ENCODE results near the gene FOXO1.

Gene FOXO1

GRCh38 chr13:40635315-40635995 is 31.0 kb downstream of the FOXO1 start:
- no peak for DNase-seq

- DNase-seq, result no peak
Measured at GRCh38 chr13:40632915-40633314, 33.5 kb downstream of the FOXO1 start.

DNA sequence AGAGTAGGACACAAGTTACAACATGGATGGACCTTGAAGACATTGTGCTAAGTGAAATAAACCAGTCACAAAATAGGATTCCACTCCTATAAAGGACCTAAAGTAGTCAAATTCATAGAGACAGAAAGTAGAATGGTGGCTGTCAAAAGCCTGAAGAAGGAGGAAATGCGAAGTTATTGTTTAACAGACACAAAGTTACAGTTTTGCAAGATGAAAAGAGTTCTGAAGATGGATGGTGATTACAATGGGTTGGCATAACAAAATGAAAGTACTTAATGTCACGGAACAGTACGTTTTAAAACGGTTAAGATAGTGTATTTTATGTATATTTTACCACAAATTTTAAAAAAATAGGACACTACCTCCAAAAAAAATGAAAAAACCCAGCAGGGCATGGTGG is 34.8 kb downstream of the FOXO1 start:
- DNase-seq, result no peak

GRCh38 chr13:40629678-40630384 is 36.6 kb downstream of the FOXO1 start:
- DNase-seq, result no peak

- no peak for DNase-seq
Measured at GRCh38 chr13:40626977-40627376, 39.5 kb downstream of the FOXO1 start.

DNA sequence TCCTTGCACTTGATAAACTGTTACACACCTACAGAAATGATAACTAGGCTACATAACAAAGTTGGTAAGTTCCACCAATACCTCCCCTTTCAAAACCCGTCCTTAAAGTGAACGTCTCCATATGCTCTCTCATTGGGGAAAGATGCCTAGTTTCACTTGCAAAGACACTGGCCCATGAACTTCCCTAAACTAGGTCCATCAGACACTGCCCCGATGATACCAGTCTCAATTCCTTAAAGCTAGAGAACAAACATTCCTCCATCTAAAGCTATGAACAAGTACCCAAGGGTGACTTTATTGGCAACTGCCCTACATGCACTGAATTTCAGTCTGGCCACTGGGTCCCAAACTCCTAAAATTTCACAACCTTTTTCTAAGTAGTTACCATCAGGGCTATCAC is 39.9 kb downstream of the FOXO1 start:
- DNase-seq, result no peak

GRCh38 chr13:40624986-40625385 is 41.5 kb downstream of the FOXO1 start:
- no peak for DNase-seq

- peak; percentile 30 for DNase-seq
Measured at GRCh38 chr13:40624383-40624782, 42.1 kb downstream of the FOXO1 start.

- no peak for DNase-seq
Measured at GRCh38 chr13:40622761-40623160, 43.7 kb downstream of the FOXO1 start.

DNA sequence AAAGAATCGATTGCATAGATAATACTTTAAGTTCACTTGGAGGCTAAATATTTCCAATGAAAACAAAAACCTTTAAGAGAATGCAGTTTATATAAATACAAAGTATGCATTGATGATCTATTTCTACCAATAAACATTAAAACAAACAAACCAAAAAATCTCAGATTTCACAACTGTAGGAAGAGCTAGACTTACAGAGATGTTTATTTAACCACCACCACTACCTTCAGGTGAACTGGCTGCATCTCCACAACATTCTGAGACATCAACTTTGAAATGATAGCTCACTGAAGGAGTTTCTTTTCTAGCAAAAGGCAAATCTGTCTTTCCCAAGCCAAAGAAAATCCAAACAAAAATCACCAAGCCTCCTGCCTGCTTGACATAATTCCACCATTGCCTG is 44.2 kb downstream of the FOXO1 start:
- DNase-seq, result no peak

- no peak for DNase-seq
Measured at GRCh38 chr13:40619479-40619814, 47.0 kb downstream of the FOXO1 start.

- no peak for DNase-seq
Measured at GRCh38 chr13:40618581-40619478, 47.6 kb downstream of the FOXO1 start.

DNA sequence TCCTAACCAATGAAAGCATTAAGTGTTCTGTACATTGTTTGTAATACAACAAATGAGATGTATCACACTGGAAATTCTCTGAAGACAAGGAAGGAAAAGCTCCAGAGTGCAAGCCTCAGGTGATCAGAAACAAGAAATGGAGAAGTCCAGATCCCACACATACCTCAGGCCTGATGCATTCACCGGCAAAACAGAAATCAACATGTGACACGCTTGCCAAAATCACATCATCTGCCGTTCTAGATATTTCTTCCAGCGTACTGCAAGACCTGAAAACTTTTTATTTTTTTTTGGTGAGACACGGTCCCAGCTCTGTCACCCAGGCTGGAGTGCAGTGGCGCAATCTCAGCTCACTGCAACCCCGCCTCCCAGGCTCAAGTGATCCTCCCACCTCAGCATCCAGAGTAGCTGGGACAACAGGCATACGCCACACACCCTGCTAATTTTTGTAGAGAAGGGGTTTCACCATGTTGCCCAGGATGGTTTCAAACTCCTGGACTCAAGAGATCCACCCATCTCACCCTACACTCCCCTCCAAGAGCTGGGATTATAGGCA is 48.6 kb downstream of the FOXO1 start:
- DNase-seq, result no peak

GRCh38 chr13:40615619-40616018 is 50.8 kb downstream of the FOXO1 start:
- DNase-seq, result no peak

- no peak for DNase-seq
Measured at GRCh38 chr13:40613914-40614313, 52.5 kb downstream of the FOXO1 start.

GRCh38 chr13:40613192-40613818 is 53.1 kb downstream of the FOXO1 start:
- DNase-seq, result no peak

DNA sequence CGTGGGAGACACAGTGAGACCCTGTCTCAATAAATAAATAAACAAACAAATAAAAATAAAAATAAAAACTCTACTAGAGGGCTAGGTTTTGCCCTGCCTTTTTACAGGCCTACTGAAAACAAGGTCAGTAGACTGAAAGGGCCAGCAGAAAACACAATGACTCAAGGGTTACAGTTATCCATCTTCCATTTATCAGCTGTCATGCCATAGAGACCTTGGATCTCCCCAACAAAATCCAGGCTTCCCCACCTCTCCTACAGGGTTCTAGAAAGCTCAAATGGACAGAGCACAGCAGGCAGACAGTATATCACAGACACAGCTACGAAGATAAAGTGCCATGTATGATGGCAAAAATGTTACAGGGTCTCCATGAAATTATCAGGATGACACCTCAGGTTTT is 54.4 kb downstream of the FOXO1 start:
- no peak for DNase-seq

- DNase-seq, result no peak
Measured at GRCh38 chr13:40611635-40612034, 54.8 kb downstream of the FOXO1 start.

DNA sequence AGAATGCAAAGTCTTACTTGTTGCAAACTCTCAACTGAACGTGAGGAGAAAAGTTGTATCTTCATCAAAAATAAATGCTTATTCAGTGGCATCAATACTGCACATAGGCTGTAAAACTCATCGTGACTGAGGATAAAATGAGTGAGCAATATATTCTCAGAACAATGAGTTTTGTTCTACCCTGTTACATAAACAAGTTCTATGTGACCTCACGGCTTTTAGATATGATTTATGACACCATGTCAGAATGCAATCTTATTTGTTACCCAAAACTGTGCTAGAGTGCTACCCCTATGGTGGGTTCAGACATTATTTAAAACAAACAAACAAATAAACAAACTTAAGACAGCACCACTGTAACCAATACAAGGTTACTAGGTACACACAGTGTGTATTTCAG is 55.4 kb downstream of the FOXO1 start:
- DNase-seq, result no peak

DNA sequence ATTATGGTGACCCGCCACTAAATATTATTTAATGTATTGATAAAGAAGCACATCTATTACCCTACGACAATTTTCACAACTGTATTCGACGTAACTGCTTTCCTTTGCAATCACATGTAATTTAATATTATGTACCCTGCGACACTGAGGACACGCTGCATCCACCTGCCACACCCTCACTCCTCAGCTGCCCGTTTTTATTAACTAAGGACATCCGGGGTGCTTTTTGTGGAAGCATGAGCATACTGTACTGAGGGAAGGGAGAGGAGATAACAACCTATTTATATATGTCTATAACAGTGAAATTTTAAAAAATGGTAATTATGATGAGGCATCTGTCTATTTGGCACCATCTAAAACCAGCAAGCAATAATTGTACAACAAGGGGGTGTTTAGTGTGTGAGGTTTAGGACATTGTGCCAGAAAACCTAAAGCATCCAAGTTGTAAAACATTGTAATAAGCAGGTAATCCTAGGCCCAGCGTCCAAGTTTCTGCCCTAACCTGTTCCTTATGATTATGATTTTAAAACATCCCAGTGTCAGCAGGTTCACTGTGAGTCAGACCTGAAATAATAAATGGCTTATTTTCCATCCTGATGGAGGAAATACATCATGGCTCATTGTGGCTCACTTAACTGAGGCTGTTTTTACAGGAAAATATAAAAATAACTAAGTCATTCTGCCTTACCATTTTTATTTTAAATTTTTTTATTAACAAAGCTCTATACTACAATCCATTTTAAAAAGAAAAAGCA is 56.3 kb downstream of the FOXO1 start:
- no peak for DNase-seq

GRCh38 chr13:40608308-40608707 is 58.1 kb downstream of the FOXO1 start:
- DNase-seq, result no peak

DNA sequence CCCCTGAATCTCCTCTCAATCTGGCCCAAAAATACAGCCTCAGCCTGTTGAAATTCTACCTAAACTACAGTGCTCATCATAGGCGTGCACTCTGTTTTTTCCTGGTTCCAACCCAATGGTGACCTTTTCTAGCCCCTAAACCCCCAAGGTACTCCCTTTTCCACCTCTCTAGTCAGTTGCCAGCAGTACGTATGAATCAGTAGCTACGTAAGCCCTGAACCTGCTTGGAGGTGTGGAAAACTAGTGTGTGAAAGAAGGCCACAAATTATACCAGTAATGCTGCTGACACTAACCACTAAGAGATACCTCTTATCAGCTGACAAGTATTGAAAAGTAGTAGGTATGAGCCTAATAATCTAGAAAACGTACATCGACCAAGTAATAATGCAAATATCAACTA is 60.9 kb downstream of the FOXO1 start:
- DNase-seq, result no peak

All from fibroblast of skin of right biceps (primary cell).